Measurements from ENCODE around the gene UPK3B. TPM values are rescaled to one million over a fixed set of nuclear protein-coding genes. Genes with fewer than 3 reads are reported as not detected.
"Not testable (repeated sequence)": the region's sequence is repeated elsewhere in the genome, so short reads cannot be mapped to it uniquely, and the experiment has no call there.

UPK3B gene
- total RNA-seq, 1 donor from 2014 or later, result 9.6 TPM

GRCh38 chr7:76492139-76492538, 18.2 kb upstream of the UPK3B start:
- ATAC-seq, result not testable (repeated sequence)

- ATAC-seq, result not testable (repeated sequence)
These were observed 14.6 kb upstream of the UPK3B start for GRCh38 chr7:76495717-76496116.

GRCh38 chr7:76497918-76498582, 12.3 kb upstream of the UPK3B start:
- ATAC-seq, result not testable (repeated sequence)

DNA sequence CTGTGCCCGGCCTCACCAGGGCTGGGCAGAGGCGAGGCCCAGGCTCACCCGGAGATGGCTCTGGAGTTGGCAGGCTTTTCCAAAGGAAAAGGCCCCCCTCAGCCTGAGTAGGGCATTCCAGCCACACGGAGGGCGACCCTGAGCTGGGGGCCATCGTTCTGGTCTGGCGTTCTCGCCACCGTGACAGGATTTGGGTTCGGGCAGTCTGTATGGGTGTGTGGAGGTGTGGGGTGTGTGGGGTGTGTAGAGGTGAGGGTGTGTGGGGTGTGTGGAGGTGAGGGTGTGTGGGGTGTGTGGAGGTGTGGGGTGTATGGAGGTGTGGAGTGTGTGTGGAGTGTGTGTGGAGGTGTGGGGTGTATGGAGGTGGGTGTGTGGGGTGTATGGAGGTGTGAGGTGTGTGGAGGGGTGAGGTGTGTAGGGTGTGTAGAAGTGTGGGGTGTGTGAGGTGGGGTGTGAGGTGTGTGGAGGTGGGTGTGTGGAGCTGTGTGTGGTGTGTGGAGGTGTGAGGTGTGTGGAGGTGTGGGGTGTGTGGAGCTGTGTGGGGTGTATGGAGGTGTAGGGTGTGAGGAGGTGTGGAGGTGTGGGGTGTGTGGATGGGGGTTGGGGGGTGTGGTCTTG, 11.7 kb upstream of the UPK3B start:
- not testable (repeated sequence) for ATAC-seq

- ATAC-seq, result not testable (repeated sequence)
These were observed 11.0 kb upstream of the UPK3B start for GRCh38 chr7:76499201-76499923.

- not testable (repeated sequence) for ATAC-seq
These were observed 10.5 kb upstream of the UPK3B start for GRCh38 chr7:76499924-76500241.

DNA sequence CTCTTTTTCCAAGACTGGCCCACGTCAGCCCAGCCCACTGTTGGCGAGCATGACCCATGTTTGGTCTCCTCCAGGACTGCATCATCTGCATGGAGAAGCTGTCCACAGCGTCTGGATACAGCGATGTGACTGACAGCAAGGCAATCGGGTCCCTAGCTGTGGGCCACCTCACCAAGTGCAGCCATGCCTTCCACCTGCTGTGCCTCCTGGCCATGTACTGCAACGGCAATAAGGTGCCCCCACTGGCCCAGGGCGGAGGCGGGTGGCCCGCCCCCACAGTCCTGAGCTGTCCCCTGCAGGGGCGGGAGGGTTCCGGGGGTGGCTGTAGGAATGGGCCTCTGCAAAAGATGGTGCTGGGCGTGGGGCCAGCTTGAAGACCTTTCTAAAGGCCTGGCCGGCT, 8.1 kb upstream of the UPK3B start:
- not testable (repeated sequence) for ATAC-seq

DNA sequence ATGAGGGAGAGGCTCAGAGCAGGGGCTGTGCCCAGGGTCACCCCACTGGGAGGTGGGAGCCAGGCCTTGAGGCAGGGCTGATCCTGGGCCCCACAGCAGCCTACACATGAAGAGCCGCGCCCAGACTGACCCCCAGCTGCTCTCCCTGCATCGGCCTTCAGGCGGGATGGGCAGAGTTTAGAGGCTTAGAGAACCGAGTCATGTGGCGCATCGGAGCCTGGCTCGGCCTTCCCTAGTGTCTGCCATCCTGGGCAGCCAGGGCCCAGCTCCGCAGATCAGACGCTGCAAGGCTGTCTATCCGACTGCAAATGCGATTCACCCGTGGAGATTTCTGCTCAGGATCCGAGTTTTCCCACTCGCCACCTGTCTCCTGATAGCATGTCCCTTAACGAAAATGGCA, 7.5 kb upstream of the UPK3B start:
- not testable (repeated sequence) for ATAC-seq

GRCh38 chr7:76503244-76503643, 7.1 kb upstream of the UPK3B start:
- ATAC-seq, result not testable (repeated sequence)

- ATAC-seq, result peak; percentile 8
These were observed 5.8 kb upstream of the UPK3B start for GRCh38 chr7:76504351-76505167.

GRCh38 chr7:76505168-76506080, 4.9 kb upstream of the UPK3B start:
- no peak for ATAC-seq

- ATAC-seq, result no peak
These were observed 4.3 kb upstream of the UPK3B start for GRCh38 chr7:76506081-76506440.

DNA sequence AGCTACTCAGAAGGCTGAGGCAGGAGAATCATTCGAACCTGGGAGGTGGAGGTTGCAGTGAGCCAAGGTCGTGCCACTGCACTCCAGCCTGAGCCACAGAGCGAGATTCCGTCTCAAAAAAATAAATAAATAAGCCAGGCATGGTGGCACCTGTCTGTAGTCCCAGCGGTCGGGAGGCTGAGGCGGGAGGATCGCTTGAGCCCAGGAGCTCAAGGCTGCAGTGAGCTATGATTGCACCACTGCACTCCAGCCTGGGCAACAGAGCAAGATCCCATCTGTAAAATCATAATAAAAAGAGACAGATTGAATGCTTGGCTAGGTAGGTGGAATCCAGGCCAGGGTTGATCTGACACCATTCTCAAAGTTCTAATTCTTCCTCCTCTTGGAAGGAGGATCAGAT, 3.7 kb upstream of the UPK3B start:
- ATAC-seq, result not testable (repeated sequence)

GRCh38 chr7:76507723-76508406, 2.5 kb upstream of the UPK3B start:
- ATAC-seq, result no peak

- ATAC-seq, result peak; percentile 27
These were observed 1.0 kb downstream of the UPK3B start for GRCh38 chr7:76511200-76511910.

DNA sequence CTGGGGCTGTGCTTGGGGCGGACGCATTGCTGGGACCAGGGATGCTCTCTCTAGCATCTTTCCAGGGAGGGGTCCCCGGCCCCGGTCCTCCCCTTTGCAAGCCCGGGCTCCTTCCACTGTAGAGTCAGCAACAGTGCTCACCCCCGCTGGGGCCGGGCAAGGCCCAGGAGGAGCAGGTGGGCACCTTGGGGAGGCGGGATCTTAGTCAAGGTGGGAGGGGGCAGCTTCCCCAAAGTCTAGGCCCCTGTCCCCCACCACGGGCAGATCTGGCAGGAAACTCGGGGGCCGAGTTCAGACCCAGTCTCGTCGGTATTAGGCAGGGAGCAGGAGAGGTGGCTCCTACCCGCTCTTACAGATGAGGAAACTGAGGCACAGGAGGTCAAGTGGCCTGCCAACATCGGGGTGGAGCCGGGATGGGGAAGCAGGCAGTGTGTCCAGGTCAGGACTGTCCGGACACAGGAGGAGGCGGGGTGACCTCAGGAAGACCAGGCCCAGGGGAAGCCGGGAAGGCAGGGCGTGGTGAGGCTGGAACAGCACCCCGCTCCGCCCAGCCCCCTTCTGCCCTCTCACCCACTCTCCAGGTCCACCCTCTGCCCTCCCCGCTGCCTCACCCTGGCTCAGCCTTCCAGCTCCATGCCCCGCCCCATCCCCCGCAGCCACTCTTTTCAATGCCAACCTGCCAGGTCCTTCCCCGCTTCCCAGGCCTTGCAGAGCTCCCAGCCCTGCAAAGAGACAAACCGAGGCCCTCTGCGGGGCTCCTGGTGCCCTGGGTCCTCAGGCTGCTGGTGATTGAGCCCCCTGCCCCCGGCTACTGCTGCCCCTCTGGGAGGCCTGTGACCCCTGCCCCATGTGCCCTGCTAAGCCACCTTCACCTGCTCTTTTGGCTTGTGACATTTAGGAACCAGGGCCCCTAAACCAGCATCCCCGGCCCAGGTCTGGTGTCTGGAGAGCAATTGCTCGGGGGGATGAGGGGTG, 1.8 kb downstream of the UPK3B start:
- peak; percentile 95 for ATAC-seq

DNA sequence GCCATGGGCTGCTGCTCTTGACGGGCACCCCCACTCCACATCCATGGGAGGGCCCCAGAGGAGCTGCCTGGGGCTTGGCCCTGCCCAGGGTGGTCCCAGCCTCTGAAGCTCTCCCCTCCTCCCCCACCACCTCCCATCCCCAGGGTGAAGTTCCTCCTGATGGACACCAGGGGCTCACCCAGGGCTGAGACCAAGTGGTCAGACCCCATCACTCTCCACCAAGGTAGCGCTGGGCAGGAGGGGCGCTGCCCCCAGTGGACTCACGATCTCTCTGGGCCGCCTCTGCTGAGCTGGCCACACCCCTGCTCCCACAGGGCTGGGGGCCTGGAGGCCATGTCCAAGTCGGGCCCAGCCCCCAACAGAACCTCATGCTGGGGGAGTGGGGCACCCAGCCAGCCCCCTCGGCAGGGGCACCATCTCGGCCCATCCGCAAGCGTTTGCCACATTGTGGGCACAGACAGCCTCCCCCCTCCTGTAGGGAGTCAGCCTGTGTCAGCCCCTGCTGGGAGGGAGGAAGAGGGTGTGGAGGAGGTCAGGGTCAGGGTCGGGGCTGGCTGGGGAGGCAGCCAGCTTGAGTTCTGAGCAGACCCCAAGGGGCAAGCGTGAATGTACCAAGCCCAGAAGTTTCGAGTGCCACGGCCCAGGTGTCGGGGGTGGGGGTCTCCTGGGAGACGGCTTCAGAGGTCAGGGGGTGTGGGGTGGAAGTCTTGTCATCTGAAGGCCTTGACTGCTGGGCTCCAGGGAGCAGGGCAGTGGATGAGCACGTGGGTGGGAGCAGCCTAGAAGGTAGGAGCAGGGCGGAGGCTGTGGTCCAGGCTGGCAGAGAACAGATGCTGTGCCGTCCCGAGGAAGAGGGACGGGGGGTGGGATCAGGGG, 2.8 kb downstream of the UPK3B start:
- ATAC-seq, result peak; percentile 15

All from esophagus mucosa (tissue), 1 donor.